Measurements from ENCODE around the gene MAP3K4.
A peak's percentile ranks its signal among the peaks of the same experiment; 100 is the strongest.
"Not testable (repeated sequence)": the region's sequence is repeated elsewhere in the genome, so short reads cannot be mapped to it uniquely, and the experiment has no call there.

The MAP3K4 gene

DNA sequence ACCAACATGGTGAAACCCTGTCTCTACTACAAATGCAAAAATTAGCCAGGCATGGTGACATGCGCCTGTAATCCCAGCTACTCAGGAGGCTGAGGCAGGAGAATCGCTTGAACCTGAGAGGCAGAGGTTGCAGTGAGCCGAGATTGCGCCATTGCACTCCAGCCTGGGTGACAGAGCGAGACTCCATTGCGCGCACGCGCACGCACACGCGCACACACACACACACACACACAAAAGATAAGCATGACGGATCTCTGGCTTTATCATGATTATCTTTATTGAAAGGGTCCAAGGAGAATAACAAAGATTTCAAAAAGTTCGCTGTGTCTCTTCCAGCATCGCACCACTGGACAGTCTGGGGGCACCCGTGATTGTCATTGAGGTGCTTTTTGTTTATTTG lies 19.0 kb upstream of the MAP3K4 start:
- DNase-seq: not testable (repeated sequence)

- DNase-seq: no peak
These were observed 18.0 kb upstream of the MAP3K4 start for GRCh38 chr6:160973311-160974250.

DNA sequence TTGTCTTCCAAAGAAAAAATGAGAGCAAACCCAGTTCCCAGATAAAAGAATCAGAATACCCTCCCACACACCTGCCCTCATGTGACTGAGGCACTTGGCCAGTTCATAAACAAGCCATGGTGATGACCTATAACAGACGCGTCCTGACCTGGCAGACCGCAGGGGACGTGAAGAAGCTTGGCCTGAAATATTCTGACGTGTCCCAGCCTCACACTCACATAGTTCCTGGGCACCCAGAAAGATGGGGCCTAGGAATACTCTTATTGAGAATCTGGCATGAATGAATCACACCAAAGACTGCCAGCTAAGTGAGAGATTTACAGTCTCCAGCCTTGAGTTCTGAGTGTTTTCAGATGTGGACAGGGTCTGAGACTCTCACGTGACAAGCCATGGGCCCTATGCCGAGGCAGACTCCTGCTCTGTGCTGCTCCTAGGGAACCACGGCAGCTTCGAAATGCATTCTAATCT lies 17.2 kb upstream of the MAP3K4 start:
- no peak for DNase-seq

DNA sequence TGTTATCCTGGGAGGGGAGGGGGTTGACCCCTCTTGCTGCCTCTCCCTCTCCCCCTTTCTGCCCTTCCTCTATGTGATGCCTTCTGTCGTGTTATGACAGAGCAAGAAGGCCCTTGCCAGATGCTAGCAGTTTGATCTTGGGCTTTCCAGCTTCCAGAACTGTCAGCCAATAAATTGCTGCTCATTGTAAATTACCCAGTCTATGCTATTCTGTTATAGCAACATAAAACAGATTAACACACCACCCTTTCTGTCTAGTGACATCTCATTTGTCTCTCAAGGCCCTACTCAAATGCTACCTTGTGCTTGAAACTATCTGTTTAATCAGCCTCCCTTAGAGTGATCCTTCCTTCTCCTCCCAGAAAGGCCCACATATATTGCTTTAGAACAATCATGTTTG lies 16.4 kb upstream of the MAP3K4 start:
- no peak for DNase-seq

DNA sequence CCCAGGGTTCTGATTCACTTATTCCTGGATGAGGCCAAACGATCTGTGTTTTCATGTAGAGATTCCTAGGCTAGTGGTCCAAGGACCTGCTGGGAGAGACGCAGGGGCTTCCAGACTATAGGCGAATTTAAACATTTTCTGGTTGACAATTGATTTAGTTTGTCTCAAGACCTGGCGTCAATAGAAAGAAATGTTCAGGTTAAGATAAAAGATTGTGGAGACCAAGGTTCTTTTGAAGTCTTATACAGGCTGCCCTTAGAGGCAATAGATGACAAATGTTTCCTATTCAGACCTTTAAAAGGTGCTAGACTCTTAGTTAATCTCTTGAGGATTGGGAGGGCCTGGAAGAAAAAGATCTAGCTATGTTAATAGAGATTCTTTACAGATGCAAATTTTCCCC lies 15.6 kb upstream of the MAP3K4 start:
- DNase-seq: not testable (repeated sequence)

DNA sequence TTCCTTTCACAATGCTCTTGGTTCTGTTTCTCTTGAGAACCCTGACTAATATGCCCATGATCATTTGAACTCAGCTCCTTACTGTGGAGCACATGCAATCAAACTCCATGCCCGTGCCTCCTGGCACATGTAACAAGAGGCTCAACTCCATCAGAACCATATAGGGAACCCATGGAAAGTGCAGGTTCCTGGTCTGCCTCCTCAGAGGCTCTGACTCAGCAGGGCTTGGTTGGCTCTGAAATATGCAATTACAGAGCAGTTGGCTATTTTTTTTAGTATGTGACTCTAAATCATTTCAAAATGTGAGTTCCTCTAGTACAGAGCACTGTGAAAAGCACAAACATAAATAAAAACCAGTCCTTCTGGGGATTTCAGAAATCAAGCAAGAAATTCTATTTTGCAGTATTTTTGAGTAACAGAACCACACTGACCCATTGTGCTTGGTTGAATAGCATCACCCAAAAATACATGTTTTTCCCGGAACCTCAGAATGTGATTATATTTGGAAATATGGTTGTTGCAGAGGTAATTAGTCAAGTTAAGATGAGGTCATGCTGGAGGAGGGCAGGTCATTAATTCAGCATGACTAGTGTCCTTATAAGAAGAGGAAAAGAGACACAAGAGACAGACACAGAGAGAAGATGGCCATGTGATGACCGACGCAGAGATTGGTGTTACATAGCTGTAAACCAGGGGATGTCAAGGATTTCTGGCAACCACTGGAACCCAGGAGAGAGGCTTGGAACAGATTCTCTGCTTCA lies 13.2 kb upstream of the MAP3K4 start:
- no peak for DNase-seq

- no peak for DNase-seq
These were observed 12.4 kb upstream of the MAP3K4 start for GRCh38 chr6:160979061-160979708.

DNA sequence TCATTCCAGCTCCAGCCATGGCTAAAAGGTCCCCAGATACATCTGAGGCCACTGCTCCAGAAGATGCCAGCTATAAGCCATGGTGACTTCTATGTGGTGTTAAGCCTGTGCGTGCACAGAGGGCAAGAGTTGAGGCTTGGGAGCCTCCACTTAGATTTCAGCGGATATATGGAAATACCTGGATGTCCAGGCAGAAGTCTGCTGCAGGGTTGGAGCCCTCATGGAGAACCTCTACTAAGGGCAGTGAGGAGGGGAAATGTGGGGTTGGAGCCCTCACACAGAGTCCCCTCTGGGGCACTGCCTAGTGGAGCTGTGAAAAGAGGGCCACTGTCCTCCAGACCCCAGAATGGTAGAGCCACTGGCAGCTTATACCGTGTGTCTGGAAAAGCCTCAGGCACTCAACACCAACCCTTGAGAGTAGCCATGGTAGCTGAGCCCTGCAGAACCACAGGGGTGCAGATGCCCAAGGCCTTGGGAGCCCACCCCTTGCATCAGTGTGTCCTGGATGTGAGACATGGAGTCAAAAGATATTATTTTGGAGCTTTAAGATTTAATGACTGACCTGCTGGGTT lies 8.1 kb upstream of the MAP3K4 start:
- DNase-seq: not testable (repeated sequence)

DNA sequence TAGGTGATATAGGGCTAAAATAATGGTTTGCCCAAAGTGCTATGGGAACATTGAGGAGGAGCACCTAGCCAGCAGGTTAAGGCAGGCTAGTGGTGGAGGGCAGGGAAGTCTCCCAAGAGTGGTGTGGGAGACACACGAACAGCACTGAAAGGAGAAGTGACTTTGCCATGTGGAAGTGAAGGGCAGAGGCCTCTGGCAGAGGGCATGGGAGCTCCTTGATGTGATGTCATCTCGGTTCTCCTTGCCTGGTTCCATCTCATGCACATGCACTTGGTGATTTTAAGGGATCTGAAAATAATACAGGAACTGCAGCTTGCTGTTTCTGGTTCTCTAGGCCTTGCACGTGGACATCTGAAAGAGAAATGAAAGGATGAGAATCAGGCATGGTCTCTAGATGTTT lies 4.7 kb upstream of the MAP3K4 start:
- DNase-seq: no peak

DNA sequence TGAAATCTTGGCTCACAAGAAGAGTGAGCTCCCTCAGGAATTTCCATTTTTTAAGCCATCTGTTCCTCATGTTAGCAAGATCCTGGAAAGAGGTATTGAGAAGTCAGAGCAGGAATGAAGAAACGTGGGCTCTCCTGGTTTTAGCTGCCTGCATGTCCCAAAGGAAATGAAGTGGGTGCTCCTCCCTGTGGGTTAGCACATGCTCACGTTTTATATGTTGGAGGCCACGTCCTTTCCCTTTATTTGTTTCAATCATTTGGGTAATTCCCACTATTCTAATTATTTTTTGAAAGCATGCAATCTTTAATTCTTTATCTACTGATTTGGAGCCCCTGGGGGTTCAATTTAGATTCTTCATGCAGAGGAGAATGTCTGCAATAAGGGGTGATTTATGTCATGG lies 4.3 kb upstream of the MAP3K4 start:
- DNase-seq: no peak

GRCh38 chr6:160990847-160991405 lies 643 bp upstream of the MAP3K4 start:
- DNase-seq: no peak

DNA sequence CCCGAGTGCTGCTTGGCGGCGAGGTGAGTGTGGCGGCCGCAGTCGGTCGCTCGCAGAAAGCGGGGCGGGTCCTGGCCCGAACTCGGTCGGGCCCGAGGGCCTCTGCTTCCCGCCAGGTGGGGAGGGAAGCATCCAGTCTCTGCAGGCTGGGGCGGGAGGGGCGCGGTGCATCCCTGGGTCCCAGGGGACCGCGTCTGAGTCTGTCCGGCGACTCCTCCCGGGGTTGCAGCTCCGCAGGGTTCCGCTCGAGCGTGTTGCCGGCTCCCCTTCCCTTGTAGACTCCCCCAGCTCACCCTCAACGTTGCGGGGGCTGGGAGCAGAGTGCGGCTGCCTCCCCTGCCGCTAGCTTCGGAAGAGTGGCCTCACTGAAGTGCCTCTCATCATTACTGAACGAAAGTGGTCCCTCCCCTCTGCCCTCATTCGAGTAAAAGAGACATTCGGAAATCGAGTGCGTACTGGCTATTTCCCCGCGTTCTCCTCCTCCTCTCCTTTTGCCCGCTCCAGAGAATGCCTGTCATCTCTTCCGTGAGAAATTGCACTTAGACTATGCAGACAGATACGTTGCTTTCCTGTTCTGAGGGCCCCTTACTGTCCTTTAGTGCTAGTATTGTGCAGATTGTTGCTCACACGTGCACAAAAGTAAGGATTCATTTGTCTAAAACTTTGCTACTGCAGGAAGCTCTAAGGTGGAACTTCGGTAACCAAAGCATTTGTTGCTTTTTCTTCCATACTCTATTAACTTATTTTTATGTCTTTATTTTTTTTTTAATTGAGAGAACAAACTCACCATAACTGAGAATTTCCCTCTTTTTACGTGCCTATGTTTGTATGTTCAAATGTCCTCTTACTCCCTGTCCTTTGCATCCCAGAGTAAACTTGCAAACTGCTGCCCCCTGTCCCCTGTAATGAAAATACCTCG lies 751 bp downstream of the MAP3K4 start:
- peak; percentile 85 for DNase-seq

DNA sequence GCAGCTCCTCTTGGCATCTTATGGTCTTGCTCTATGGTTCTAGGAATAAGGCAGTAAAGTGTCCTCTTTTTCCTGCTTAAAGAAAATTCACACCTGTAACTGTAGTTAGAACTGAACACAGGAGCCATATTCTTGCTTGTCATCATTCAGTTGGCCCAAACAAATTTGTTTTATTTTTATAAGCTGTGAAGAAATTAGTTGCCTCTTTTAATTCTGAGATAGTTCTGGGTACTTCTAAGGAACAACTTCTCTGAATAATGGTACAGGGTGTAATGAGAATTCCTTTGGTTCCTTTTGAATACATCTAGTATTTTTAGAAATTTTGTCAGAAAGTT lies 1.4 kb downstream of the MAP3K4 start:
- no peak for DNase-seq

DNA sequence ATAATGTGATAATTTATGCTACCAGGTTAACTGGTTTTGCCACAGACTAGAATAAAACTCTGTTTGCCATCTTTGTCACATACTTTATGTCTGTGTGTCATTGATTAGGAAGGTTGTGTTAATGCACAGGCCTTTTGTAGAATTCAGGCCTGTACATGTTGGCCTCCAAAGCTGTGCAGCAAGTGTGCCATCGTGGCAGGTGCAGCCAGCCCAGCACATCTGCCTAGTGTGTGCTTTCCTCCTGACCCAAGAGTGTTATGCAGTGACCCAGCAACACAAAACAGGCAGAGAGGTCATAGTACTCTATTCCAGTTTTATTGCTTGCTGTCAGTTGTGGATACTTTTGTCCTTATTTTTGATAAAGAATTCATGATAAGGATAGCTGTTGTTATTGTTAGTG lies 3.7 kb downstream of the MAP3K4 start:
- no peak for DNase-seq

DNA sequence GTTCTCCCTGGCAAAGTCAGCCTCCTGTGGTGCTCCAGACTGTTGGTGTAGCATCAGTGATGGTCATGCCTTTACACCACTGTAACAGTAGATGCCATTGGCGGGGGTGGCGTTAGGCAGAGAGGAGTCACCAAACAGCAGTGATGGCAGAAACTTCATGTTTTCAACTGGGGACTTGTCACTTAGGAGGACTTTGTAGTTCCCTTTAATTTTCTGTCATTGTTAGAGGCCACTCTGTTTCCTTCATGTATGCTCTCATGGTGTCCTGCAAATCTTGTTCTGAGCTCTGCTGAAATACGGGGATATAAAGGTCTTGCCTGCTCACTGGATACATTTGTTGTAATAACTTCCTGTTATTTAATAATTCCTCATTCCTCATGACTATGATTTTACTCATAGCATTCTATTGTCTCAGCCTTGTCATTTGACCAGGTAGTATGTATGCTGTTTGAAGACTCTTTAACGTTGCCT lies 4.6 kb downstream of the MAP3K4 start:
- no peak for DNase-seq

DNA sequence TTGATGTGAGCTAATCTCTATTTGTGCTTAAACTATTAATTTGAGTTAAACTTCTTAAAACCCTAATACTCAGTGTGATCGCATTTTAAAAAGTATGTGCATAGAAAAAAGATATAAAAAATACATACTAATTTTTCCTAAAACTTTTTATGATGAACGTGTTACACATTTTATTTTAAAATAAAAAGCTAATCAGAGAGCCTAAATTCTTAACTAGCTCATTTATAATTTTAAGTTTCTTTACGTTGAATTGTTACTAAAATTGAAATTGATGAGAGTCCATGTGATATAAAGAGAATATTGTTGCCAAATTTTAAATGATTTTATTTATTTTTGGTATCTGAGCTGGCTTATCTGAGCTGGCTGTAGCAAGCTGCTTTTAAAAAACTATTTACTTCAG lies 6.6 kb downstream of the MAP3K4 start:
- DNase-seq: no peak

GRCh38 chr6:160998766-160999165 lies 7.2 kb downstream of the MAP3K4 start:
- no peak for DNase-seq

GRCh38 chr6:160999516-160999915 lies 7.9 kb downstream of the MAP3K4 start:
- DNase-seq: no peak

- DNase-seq: no peak
These were observed 9.1 kb downstream of the MAP3K4 start for GRCh38 chr6:161000632-161001031.

DNA sequence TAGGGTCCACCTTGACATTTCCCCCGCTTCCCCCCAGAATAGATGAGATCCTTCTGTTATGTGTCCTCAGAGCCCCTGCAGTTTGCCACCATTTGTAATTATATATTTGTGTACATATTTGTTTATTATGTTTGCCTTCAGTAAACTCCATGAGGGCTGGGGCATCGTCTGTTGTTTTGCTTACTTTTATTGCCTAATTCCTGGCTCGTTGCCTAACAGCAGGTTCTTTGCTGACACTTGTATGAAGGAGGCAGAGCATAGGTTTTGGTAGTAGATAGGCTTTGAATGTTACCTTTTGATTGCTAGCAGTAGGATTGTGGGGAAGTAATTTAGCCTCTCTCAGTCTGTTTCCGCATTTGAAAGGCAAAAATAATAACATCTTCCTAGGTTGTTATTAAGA lies 9.9 kb downstream of the MAP3K4 start:
- DNase-seq: peak; percentile 43

DNA sequence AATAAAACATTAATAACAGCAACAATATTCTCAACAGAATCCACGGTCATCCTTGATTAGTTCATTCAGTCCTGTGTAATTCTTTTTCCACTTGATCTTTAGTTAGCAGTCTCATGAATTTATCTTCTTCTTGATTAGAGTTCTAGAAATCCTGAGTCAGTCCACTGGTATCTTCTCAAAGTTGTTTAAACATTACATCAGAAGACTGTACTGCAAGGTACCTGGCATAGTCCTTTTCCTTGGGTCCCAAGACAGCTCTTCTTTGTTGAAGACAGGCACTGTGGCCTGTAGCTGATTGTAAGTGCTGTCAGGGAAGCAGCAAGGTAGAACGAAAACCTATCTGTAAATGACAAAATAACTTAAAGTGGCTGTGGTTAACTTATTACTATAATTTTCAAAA lies 11.8 kb downstream of the MAP3K4 start:
- no peak for DNase-seq

GRCh38 chr6:161008245-161008644 lies 16.7 kb downstream of the MAP3K4 start:
- no peak for DNase-seq

Data from NCI-H1092 (cell line).